ENCODE data around the gene PDE6G.

DNA sequence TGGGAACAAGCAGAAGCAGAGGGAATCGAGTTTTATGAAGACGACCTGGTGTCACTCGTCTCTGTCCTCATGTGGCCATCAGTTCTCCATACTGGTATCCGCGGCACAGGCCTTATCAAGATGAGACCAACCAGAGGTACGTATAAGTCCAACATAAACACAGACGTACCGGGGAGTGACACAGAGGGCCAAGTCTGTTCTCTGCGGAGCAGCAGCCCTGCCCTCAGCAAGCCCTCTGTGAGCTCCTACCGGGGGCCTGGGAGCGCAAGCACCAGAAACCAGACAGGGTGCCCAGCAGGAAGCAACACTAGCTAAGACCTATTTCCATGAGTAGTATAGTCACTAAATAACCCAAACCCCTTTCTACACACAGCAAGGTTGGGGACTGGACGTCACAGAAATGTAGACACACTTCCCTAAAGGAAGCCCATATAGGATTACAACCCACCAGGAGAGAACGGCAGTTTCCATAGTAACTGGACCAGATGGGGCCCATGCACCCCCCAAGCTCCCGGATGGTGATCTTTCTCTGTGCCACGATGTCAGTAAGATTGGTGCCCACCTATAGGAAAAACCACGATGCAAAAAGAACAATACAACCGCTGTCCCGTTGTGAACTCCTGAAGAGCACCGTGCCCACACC is 26.3 kb upstream of the PDE6G start:
- TF ChIP-seq POLR2A (IDR thresholded peaks at IDR 0.05) (no peak), CTCF (IDR thresholded peaks at IDR 0.05) (no peak), POLR2AphosphoS5 (IDR thresholded peaks at IDR 0.05) (no peak), EP300 (IDR thresholded peaks at IDR 0.05) (no peak)
